Natural killer cell treated with Interleukin-12 subunit alpha and Interleukin-12 subunit beta and Interleukin-15 and Interleukin-18, amount 100 ng/mL, for 72 hours (primary cell): ENCODE measurements around the gene RTL1. TPM values are rescaled to one million over a fixed set of nuclear protein-coding genes. Genes with fewer than 3 reads are reported as not detected.

Source experiments
- ATAC-seq, 2 donors: fragments of 150-1000 bp; cut with Tn5 transposase in 1 of 2; sonication (Bioruptor Pico), chemical (Tn5 transposase) in 1 of 2; 2 replicates each; pipeline ENCODE4 v1.10.0; 2021
- DNase-seq: peaks from one replicate; pipeline ENCODE4 v3.0.0; 2022; ENCODE audit warnings: low spot score
- H3K27ac Mint-ChIP-seq, 2 donors: 1 replicate in 1 of 2; 2 replicates in 1 of 2; pipeline ENCODE4 v1.8.0; 2022; ENCODE audit warnings: mixed read lengths in 2 of 2, mild to moderate bottlenecking in 1 of 2, moderate library complexity in 1 of 2
- H3K27me3 Mint-ChIP-seq, 2 donors: 1 replicate in 1 of 2; 2 replicates in 1 of 2; pipeline ENCODE4 v1.8.0; 2022; ENCODE audit warnings: mixed read lengths in 2 of 2
- H3K36me3 Mint-ChIP-seq: one replicate; pipeline ENCODE4 v1.8.0; 2022; ENCODE audit warnings: mixed read lengths
- H3K4me1 Mint-ChIP-seq, 2 donors: 1 replicate in 1 of 2; 2 replicates in 1 of 2; pipeline ENCODE4 v1.8.0; 2022; ENCODE audit warnings: low read depth in 2 of 2, mixed read lengths in 2 of 2, mild to moderate bottlenecking in 1 of 2
- H3K4me3 Mint-ChIP-seq: one replicate; pipeline ENCODE4 v1.8.0; 2022; ENCODE audit warnings: mixed read lengths
- H3K9me3 Mint-ChIP-seq: 2 replicates; pipeline ENCODE4 v1.8.0; 2022; ENCODE audit warnings: mixed read lengths
- total RNA-seq, 2 donors: library from RNA; stranded (reverse); gene quantifications; one replicate each; pipeline ENCODE4 v1.2.3, GENCODE V29; 2022

The RTL1 gene
- total RNA-seq, 2 donors from 2014 or later: not detected

DNA sequence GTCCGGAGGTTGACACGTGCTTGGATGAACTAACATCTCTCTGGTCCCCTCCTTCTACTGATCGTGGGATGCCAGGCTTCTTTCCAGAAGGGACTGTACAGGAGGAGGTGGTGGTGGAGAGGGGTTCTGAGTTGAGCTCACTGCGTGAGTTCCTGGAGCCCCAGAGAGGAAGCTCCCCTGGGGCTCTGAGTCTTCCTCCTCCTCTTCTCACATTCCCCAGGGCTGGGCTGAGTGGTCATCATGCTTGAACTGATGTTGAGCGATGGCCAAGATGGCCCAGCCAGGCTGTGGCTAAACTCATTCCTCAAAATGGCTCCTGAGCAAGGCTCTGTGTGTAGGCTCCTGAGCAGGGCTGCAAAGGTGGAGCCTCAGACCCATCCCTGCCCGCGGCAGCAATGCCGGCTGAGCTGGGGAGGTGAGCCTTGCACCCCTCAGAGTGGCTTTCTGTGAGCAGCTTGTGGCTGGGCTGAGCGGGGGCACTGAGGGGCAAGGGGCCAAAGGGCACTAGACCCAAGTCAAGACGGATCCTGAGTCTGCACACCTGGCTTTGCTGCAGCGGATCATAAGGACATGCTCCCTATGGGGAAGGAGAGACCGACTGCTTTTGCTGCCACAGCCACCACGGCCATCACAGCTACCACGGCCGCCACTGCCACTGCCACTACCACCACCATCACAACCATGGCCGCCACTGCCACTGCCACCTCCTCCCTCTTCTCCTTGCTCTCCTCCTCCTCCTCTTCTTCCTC lies 42.2 kb downstream of the RTL1 start:
- no peak overlapping the region for H3K4me3 Mint-ChIP-seq
- DNase-seq (no peak), ATAC-seq (no peak)
- no peak overlapping the region for H3K27ac Mint-ChIP-seq
- no peaks in the 10 kb centered on the region for H3K36me3 Mint-ChIP-seq
- H3K9me3 Mint-ChIP-seq: no peaks in the 10 kb centered on the region
- no peaks in the 10 kb centered on the region for H3K4me1 Mint-ChIP-seq
- peaks cover 0 to 4% of the 10 kb centered on the region in 2 donors for H3K27me3 Mint-ChIP-seq

DNA sequence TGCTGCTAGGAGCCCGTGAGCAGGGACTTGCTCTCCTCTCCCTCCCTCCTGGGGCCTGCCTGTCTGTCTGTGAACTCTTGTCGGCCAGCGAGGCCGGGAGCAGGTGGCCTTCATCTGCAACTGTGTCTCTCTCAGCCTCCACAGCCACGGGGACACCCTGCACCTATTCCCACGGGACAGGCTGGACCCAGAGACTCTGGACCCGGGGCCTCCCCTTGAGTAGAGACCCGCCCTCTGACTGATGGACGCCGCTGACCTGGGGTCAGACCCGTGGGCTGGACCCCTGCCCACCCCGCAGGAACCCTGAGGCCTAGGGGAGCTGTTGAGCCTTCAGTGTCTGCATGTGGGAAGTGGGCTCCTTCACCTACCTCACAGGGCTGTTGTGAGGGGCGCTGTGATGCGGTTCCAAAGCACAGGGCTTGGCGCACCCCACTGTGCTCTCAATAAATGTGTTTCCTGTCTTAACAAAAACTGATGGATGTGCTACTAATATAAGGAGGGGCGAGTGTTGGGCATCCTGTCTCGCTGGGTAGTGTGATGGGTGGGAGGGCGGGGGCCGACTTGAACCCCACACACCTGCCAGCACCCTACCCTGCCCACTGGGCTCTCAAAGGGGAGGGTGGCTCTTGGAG lies 42.9 kb downstream of the RTL1 start:
- Mint-ChIP-seq H3K36me3 (no peaks in the 10 kb centered on the region), H3K4me1 (no peaks in the 10 kb centered on the region), H3K9me3 (no peaks in the 10 kb centered on the region), H3K4me3 (no peak overlapping the region), H3K27ac (no peak overlapping the region), H3K27me3 (peaks cover 0 to 4% of the 10 kb centered on the region in 2 donors)
- ATAC-seq: no peak
- no peak for DNase-seq

- H3K36me3 Mint-ChIP-seq: no peaks in the 10 kb centered on the region
- no peak overlapping the region for H3K4me3 Mint-ChIP-seq
- no peak for DNase-seq
- no peaks in the 10 kb centered on the region for H3K4me1 Mint-ChIP-seq
- H3K9me3 Mint-ChIP-seq: no peaks in the 10 kb centered on the region
- no peak overlapping the region for H3K27ac Mint-ChIP-seq
- no peak for ATAC-seq
- peaks cover 0 to 4% of the 10 kb centered on the region in 2 donors for H3K27me3 Mint-ChIP-seq
Observed at GRCh38 chr14:100859781-100860180, 43.7 kb downstream of the RTL1 start.

- H3K9me3 Mint-ChIP-seq: no peaks in the 10 kb centered on the region
- H3K4me3 Mint-ChIP-seq: no peak overlapping the region
- ATAC-seq: no peak
- no peaks in the 10 kb centered on the region for H3K36me3 Mint-ChIP-seq
- no peak overlapping the region for H3K27ac Mint-ChIP-seq
- no peak for DNase-seq
- H3K27me3 Mint-ChIP-seq: peaks cover 0 to 4% of the 10 kb centered on the region in 2 donors
- no peaks in the 10 kb centered on the region for H3K4me1 Mint-ChIP-seq
Observed at GRCh38 chr14:100858838-100859220, 44.7 kb downstream of the RTL1 start.

DNA sequence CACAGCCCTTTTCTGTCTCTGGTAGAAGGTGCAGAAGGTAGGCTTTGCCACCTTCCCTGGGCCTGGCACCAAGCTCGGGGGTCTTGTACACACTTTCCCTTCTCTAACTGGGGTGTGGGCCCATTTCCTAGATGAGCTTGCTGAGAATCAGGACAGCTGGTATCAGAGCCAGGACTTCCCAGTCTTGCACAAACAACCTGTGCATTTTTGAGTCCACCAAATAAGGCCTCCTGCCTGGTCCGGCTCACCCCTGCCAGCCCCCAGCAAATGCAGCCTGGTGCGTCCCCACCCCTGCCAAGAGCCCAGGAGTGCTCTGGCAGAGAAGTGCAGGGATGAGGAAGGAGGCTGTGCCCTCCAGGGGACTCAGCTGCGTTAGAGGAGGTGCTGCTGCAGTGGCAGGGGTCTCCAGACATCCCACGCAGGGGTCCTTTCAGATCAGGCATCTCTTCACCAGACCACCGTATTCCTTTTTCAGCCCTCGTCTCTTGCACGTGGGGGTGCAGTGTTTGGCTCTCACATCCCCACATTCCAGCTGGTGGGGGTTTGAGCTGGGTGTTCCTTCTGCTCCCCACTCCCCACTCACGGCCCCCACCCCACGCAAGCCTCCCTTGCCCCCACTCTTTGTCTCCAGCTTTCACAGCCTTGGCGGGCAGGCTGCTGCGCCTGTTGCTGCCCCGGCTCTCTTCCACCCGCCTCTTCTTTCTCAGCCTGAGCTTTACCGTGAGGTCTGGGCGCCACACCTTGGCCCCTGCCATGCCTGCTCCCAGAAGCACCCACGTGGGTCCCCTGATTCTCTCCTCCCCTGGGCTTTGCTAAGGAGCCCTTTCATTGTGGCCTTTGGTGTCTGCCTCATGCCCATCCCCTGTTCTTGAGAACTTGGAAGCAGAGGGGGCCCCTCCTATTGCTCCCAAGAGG lies 45.3 kb downstream of the RTL1 start:
- H3K4me1 Mint-ChIP-seq: no peaks in the 10 kb centered on the region
- DNase-seq: no peak
- H3K27me3 Mint-ChIP-seq: peaks cover 0 to 4% of the 10 kb centered on the region in 2 donors

DNA sequence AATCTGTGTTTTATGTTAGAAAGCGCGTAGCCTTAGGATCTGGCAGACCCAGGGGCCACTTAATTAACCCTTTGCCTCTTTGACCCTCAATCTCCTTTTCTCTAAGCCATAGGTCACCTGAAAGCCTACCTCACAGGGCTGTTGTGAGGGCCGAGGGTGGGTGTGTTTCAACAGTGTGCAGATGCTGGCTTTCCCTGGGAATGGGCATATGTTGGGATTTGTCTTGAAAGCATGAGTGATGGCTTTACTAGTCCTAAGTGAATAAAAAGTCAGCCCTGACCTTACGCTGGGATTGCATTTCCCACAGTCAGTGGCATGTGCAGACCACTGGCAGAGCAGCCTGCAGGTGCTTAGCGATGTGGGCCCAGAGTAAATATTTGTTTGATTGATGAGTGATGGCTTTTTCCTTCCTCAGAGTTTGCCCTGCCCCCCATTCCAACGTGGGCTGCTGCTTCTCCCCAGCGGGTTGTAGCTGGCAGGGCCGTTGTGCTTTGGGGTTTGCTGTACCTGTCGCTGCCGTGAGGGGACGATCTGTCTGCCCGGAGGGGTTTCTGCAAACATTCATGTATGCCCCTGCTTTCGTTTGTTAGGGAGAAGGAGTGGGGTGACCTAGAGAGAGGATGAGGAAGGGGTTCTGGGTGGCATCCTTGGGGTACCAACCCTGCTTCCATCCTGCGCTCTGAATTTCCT lies 46.1 kb downstream of the RTL1 start:
- H3K27me3 Mint-ChIP-seq: peaks cover 0 to 4% of the 10 kb centered on the region in 2 donors
- H3K36me3 Mint-ChIP-seq: no peaks in the 10 kb centered on the region
- DNase-seq (no peak), ATAC-seq (no peak)
- no peak overlapping the region for H3K27ac Mint-ChIP-seq
- no peak overlapping the region for H3K4me3 Mint-ChIP-seq
- H3K4me1 Mint-ChIP-seq: no peaks in the 10 kb centered on the region
- no peaks in the 10 kb centered on the region for H3K9me3 Mint-ChIP-seq

More for the DNA sequence above, 45.3 kb downstream of the RTL1 start:
- no peak for ATAC-seq
- Mint-ChIP-seq H3K9me3 (no peaks in the 10 kb centered on the region), H3K4me3 (no peak overlapping the region), H3K27ac (no peak overlapping the region), H3K36me3 (no peaks in the 10 kb centered on the region)

DNA sequence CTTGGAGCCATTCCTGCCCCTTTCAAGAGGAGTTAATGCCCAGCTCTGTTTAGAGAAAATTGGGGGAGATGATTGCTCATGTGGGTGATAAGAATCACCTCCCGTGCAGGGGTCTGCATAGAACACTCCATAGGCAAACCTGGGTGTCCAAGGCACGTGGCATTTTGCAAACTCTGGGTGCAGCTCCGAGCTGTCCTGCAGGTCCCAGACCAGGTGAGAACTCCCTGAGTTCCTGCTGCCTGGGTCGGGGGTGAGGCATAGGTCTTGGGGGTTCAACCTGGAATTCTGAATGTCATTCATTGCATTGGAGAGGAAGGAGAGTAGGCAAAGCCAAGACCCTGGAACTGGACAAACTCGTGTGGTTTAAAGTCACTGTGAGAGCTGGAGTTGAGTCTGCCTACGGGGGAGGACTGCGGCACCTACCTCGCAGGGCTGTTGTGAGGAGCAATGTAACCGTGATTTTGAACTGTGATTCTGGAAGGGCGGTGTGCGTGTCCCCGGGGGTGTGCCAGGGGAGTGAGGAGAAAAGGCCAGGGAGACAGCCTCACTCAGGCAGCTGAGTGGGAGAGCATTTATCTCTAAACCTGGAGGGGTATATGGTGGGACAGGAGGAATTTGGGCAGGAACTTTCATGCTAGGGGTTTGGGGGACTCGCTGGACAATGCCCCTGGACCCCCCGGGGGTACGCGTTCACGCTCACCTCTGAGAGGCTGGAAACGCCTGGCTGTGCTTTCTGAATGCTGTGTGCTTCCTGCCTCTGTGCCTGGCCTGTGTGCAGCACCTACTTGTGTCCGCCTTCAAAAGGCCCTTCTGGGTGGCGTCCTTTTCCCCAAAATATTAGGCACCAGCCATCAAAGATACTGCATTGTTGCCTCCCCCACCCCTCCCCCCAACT lies 47.2 kb downstream of the RTL1 start:
- Mint-ChIP-seq H3K9me3 (no peaks in the 10 kb centered on the region), H3K27me3 (peaks cover 0 to 4% of the 10 kb centered on the region in 2 donors), H3K4me1 (no peaks in the 10 kb centered on the region), H3K27ac (no peak overlapping the region), H3K4me3 (no peak overlapping the region), H3K36me3 (no peaks in the 10 kb centered on the region)
- DNase-seq: no peak
- no peak for ATAC-seq

DNA sequence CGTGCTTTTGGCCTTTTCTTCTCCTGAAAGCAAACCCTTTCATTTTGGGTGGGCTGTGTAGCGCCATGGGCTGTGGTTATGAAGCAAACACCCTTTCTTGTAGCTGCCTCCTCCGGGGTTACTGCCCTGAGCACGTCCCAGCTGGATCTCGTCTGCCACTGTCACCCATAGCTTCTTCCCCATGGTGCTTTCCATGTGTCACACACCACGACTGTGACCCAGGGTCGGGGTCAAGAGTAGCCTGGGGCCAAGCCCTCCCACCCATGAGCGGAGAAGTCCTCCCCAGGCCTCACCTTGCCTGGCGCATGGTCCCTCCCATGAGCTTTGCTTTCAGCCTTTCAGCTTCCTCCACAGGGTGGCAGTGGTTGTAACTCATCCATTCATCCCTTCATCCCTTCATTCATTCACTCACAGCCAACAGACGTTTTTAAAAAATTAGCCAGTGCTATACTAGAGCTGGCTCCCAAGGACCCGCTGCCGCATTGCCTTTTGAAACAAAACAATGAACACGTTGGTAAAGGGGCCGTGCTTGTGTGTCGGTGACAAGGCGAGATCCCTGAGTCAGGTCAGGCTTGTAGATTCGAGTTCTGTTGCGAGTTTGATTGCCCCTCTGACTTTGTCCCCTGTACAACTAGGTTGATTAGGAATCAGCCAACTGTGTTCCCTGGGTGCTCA lies 48.1 kb downstream of the RTL1 start:
- Mint-ChIP-seq H3K36me3 (no peaks in the 10 kb centered on the region), H3K4me1 (no peaks in the 10 kb centered on the region), H3K27ac (no peak overlapping the region), H3K27me3 (peaks cover 0 to 4% of the 10 kb centered on the region in 2 donors), H3K9me3 (no peaks in the 10 kb centered on the region), H3K4me3 (no peak overlapping the region)
- ATAC-seq (no peak), DNase-seq (no peak)

DNA sequence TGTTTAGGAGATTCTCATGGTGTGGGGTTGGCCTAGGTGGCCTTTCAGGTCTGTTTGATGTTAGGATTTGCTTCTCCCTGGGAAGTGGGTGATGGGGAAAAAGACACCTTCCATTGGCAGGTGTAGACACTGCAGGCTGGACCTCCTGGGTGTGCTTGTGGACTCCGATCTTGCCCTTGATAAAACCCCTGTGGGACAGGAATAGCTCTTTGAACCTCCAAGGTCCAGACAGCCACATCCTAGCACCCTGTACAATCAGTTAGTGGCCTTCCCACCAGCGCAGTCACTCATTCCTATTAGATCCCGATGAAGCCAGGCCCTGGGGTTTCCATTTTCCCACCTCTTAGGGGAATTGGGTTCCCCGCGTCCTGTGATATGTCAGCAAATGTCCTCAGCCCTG lies 49.1 kb downstream of the RTL1 start:
- H3K27me3 Mint-ChIP-seq: no peaks in the 10 kb centered on the region
- no peaks in the 10 kb centered on the region for H3K36me3 Mint-ChIP-seq
- no peaks in the 10 kb centered on the region for H3K9me3 Mint-ChIP-seq
- no peak overlapping the region for H3K4me3 Mint-ChIP-seq
- no peak for ATAC-seq
- no peaks in the 10 kb centered on the region for H3K4me1 Mint-ChIP-seq
- H3K27ac Mint-ChIP-seq: no peak overlapping the region
- DNase-seq: no peak

DNA sequence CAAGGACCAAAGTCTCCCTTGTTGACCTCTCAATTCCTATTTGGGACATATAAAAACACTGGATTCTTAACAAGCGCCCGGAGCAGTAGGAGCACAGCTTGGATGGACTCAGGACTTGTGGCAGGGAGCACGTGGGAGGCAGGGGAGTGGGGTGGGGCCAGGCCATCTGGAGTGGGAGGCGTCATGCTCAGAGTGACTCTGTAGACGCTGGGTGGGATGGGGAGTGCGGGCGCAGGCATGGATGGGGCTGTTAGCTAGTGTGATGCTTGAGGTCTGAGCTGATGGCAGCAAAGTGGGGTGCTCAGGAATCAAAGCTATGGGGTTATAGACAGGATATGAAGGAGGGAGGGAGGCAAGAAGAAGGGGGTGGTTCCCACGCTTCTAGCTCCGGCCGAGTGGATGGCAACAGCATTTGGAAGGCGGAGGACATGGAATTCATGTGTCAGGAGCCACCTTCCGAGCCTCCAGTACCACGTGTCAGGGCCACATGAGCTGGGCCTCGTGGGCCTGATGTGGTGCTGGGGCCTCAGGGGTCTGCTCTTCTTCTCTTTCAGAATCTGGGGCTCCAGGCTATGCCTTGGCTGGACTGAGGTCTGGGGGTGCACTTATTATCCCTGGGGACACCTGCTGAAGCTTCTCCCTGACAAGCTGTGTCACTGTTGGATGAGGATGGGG lies 51.4 kb downstream of the RTL1 start:
- ATAC-seq (no peak), DNase-seq (no peak)
- Mint-ChIP-seq H3K4me3 (no peak overlapping the region), H3K4me1 (no peaks in the 10 kb centered on the region), H3K36me3 (no peaks in the 10 kb centered on the region), H3K27me3 (no peaks in the 10 kb centered on the region), H3K27ac (no peak overlapping the region), H3K9me3 (no peaks in the 10 kb centered on the region)

DNA sequence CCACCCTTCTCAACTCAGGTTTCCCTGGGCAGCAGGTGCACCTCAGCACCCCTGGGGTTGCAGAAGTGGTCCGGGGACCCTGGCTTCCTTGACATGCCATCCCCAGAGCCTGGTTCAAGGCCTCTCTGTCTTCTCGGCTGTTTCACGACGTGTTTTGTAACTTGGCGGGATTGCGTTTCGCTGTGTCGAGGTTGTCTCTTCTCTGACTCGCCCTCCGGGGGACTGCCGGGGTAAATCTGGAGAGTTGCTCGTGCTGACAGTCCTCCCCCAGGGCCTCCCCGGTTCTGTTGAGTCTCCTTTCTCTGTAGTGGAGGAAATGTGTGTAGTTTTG lies 52.0 kb downstream of the RTL1 start:
- ATAC-seq: no peak
- no peaks in the 10 kb centered on the region for H3K27me3 Mint-ChIP-seq
- no peak overlapping the region for H3K27ac Mint-ChIP-seq
- H3K4me1 Mint-ChIP-seq: no peaks in the 10 kb centered on the region
- no peaks in the 10 kb centered on the region for H3K36me3 Mint-ChIP-seq
- H3K4me3 Mint-ChIP-seq: no peak overlapping the region
- no peaks in the 10 kb centered on the region for H3K9me3 Mint-ChIP-seq
- DNase-seq: no peak
